Measurements from ENCODE around the gene ISL2.

- TF ChIP-seq TSHZ2 (CRISPR knock-in tag; IDR thresholded peaks at IDR 0.05): no peak
- TF ChIP-seq RARB (CRISPR knock-in tag; IDR thresholded peaks at IDR 0.05): no peak
- TF ChIP-seq TCF4 (CRISPR knock-in tag; IDR thresholded peaks at IDR 0.05; ENCODE audit: borderline replicate concordance): no peak
- no peak for TF ChIP-seq PATZ1 (CRISPR knock-in tag; IDR thresholded peaks at IDR 0.05; ENCODE audit: borderline replicate concordance)
- TF ChIP-seq ARNTL (CRISPR knock-in tag; IDR thresholded peaks at IDR 0.05; ENCODE audit: borderline replicate concordance, low read depth): no peak
- no peak for TF ChIP-seq POU6F1 (CRISPR knock-in tag; IDR thresholded peaks at IDR 0.05; ENCODE audit: borderline replicate concordance, low read depth)
- no peak for TF ChIP-seq CREB5 (CRISPR knock-in tag; IDR thresholded peaks at IDR 0.05; ENCODE audit: low read depth)
- TF ChIP-seq ZFP3 (CRISPR knock-in tag; IDR thresholded peaks at IDR 0.05): no peak
- TF ChIP-seq GLIS3 (CRISPR knock-in tag; IDR thresholded peaks at IDR 0.05): no peak
- TF ChIP-seq ZNF70 (CRISPR knock-in tag; IDR thresholded peaks at IDR 0.05): no peak
- TF ChIP-seq ESRRG (CRISPR knock-in tag; IDR thresholded peaks at IDR 0.05): no peak
- TF ChIP-seq CSDC2 (CRISPR knock-in tag; IDR thresholded peaks at IDR 0.05): no peak
- TF ChIP-seq PPARA (CRISPR knock-in tag; IDR thresholded peaks at IDR 0.05; ENCODE audit: borderline replicate concordance): no peak
Measured at GRCh38 chr15:76390571-76390970, 54.0 kb downstream of the ISL2 start.
